B cell (primary cell): Measurements from ENCODE around the gene APOL3. TPM values are rescaled to one million over a fixed set of nuclear protein-coding genes. Genes with fewer than 3 reads are reported as not detected.
"Not testable (repeated sequence)": the region's sequence is repeated elsewhere in the genome, so short reads cannot be mapped to it uniquely, and the experiment has no call there.

Experiments used
- ATAC-seq: fragments of 200-7000 bp; cut with Tn5 transposase; one replicate; pipeline ENCODE4 v1.10.0; 2021; ENCODE audit warnings: low read depth, mild to moderate bottlenecking, moderate number of reproducible peaks, moderate library complexity
- CTCF ChIA-PET: fragments of 350-600 bp; sonication (Branson Sonifier 250); formaldehyde crosslinking; loops from one replicate; lab custom pipeline; 2021; ENCODE audit warnings: antibody characterized with exemption, inconsistent platforms; lab: Charles Lee
- POLR2A ChIA-PET: fragments of 350-600 bp; sonication (Branson Sonifier 250); formaldehyde crosslinking; loops from one replicate; lab custom pipeline; 2021; ENCODE audit warnings: antibody characterized with exemption; lab: Charles Lee
- DNase-seq: peaks from one replicate; pipeline ENCODE4 v3.0.0; 2013
- H2AFZ ChIP-seq: 2 replicates; pipeline ENCODE4 v1.6.1; 2012; ENCODE audit warnings: mild to moderate bottlenecking, low read depth, low read length; ENCODE audit not compliant: insufficient read depth, poor library complexity, severe bottlenecking
- H3K27ac ChIP-seq, 2 donors: 1 replicate in 1 of 2; 2 replicates in 1 of 2; pipeline ENCODE4 v1.5.1; 2012 to 2013; ENCODE audit warnings: low read length in 2 of 2, mild to moderate bottlenecking in 2 of 2, moderate library complexity in 1 of 2
- H3K27me3 ChIP-seq, 4 experiments: fragments of 200-600 bp in 1 of 4; sonication (generic) in 1 of 4; replicated peaks in 1 of 4; 1 replicate in 2 of 4; 2 replicates in 2 of 4; pipeline versions ENCODE4 v1.6.1 to v1.7.0; 2013 to 2016; ENCODE audit warnings: low read length in 3 of 4, mild to moderate bottlenecking in 2 of 4, mixed read lengths in 1 of 4, moderate library complexity in 1 of 4; ENCODE audit not compliant: insufficient read depth in 4 of 4, control insufficient read depth in 3 of 4; ENCODE audit errors: control extremely low read depth in 1 of 4
- H3K36me3 ChIP-seq, 2 experiments: replicated peaks in 1 of 2; 1 replicate in 1 of 2; 2 replicates in 1 of 2; pipeline versions ENCODE4 v1.6.1 to v1.7.1; 2013; ENCODE audit warnings: low read length in 1 of 2; ENCODE audit not compliant: insufficient read depth in 2 of 2, control insufficient read depth in 1 of 2; ENCODE audit errors: control extremely low read depth in 1 of 2, extremely low read depth in 1 of 2
- H3K4me1 ChIP-seq, 2 donors: fragments of 200-600 bp in 1 of 2; sonication (generic) in 1 of 2; 1 replicate in 1 of 2; 2 replicates in 1 of 2; pipeline versions ENCODE4 v1.5.1 to v1.6.1; 2013 to 2017; ENCODE audit warnings: low read length in 2 of 2; ENCODE audit not compliant: control insufficient read depth in 2 of 2, insufficient read depth in 2 of 2
- H3K4me2 ChIP-seq: replicated peaks from 2 replicates; pipeline ENCODE3; 2012; ENCODE audit warnings: mild to moderate bottlenecking, low read depth, low read length; ENCODE audit not compliant: poor library complexity, severe bottlenecking
- H3K4me3 ChIP-seq, 5 experiments: fragments of 200-600 bp in 1 of 5; sonication (generic) in 1 of 5; 1 replicate in 3 of 5; 2 replicates in 2 of 5; pipeline versions ENCODE4 v1.5.1 to v1.7.0; 2011 to 2016; ENCODE audit warnings: low read length in 4 of 5, mild to moderate bottlenecking in 4 of 5, low read depth in 2 of 5, control low read depth in 1 of 5, moderate library complexity in 1 of 5; ENCODE audit not compliant: insufficient read depth in 1 of 5; ENCODE audit errors: control extremely low read depth in 1 of 5, extremely low read depth in 1 of 5
- H3K79me2 ChIP-seq: fragments of 200-600 bp; sonication (generic); one replicate; pipeline ENCODE4 v1.6.0; 2016; ENCODE audit warnings: low read length; ENCODE audit not compliant: control insufficient read depth, insufficient read depth
- H3K9ac ChIP-seq: fragments of 200-600 bp; sonication (generic); 2 replicates; pipeline ENCODE4 v1.6.1; 2017; ENCODE audit warnings: mild to moderate bottlenecking, low read length, moderate library complexity
- H3K9me3 ChIP-seq, 3 donors: one replicate each; pipeline versions ENCODE4 v1.6.1 to v1.7.1; 2013; ENCODE audit warnings: low read length in 2 of 3; ENCODE audit not compliant: control insufficient read depth in 2 of 3, insufficient read depth in 1 of 3; ENCODE audit errors: control extremely low read depth in 1 of 3
- H4K20me1 ChIP-seq: 2 replicates; pipeline ENCODE4 v1.6.0; 2012; ENCODE audit warnings: mild to moderate bottlenecking, low read length; ENCODE audit not compliant: insufficient read depth, control insufficient read depth, poor library complexity, severe bottlenecking
- H3K27ac Mint-ChIP-seq: one replicate; pipeline ENCODE4 v1.8.0; 2021; ENCODE audit warnings: mixed read lengths
- H3K27me3 Mint-ChIP-seq: one replicate; pipeline ENCODE4 v1.8.0; 2021; ENCODE audit warnings: mixed read lengths
- H3K4me1 Mint-ChIP-seq: one replicate; pipeline ENCODE4 v1.8.0; 2021; ENCODE audit warnings: mixed read lengths
- H3K4me3 Mint-ChIP-seq: one replicate; pipeline ENCODE4 v1.8.0; 2021; ENCODE audit warnings: mixed read lengths
- H3K9me3 Mint-ChIP-seq: one replicate; pipeline ENCODE4 v1.8.0; 2022; ENCODE audit warnings: mixed read lengths; ENCODE audit not compliant: insufficient read depth
- EZH2 ChIP-seq: IDR thresholded peaks from 2 replicates; pipeline ENCODE4 v1.6.1; 2012; ENCODE audit warnings: borderline replicate concordance, low read depth, mild to moderate bottlenecking, moderate library complexity, low read length; ENCODE audit not compliant: insufficient read depth, poor library complexity, severe bottlenecking
- WGBS: methylation state at CpG from one replicate; pipeline ENCODE4 v1.1.5; 2013; ENCODE audit warnings: missing lambda C conversion rate; ENCODE audit not compliant: insufficient coverage; 5-methylcytosine and 5-hydroxymethylcytosine counted together
- intact Hi-C: fragments of 100-400 bp; cut with micrococcal nuclease; formaldehyde crosslinking; loops from one replicate; pipeline ENCODE4 v1.10.0; 2022
- polyA plus RNA-seq: library from polyadenylated mRNA; depleted of rRNA; stranded (reverse); fragments of >200 nt; gene quantifications from 2 replicates; pipeline ENCODE4 v1.2.3, GENCODE V29; 2012
- total RNA-seq, 2 donors: library from RNA; stranded (reverse); fragments of 120-200 nt in 1 of 2; gene quantifications; 1 replicate in 1 of 2; 2 replicates in 1 of 2; pipeline versions ENCODE4 v1.2.3 to v1.2.4, GENCODE V29; 2013 to 2022
- TF ChIP-seq, protein P1 (sequence below): fragments of 200-600 bp; IDR thresholded peaks from one replicate; pipeline ENCODE4 v1.8.0; 2022; ENCODE audit warnings: antibody characterized with exemption, mild to moderate bottlenecking

Gene APOL3
- total and polyA plus RNA-seq, 2 donors (not counting 1 experiment from before 2014, with no cell fraction given): 55.0 to 97.2 TPM

DNA sequence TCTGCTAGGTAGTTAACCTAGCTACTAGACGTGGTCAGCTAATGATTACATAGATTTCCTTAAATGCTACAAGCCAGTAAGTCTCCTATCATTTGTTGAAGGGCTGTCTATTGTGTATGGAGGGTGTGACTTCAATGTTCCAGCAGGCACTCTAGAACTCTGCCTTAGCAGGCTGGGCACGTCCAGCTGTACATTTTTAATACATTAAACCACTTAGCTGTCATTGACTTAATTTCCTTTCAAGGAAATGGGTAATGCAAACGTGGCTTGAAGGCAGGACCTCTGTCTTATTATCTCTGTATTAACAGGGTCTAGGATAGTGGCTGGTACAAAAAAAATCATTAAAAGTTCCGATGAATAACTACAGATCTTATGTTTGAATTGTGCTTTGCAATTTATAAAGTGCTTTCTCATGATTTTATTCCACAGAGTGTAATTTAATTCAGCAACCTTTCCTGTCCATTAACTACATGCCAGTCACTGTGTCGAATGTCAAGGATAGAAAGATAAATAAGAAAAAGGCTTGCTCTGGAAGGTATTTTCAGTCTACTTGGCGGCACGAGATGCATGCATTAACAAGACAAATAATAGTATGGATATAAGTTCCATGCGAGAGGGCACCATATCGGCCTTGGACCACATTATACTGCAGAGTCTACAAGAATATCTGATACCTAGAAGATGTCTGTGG is 60.3 kb downstream of the APOL3 start:
- H3K4me2 ChIP-seq: no peak overlapping the region
- WGBS: no CpG with 5 or more reads among the region's 9 CpGs
- H3K4me1 ChIP-seq: peaks cover 3 to 10% of the 10 kb centered on the region in 2 donors
- no peak for DNase-seq
- Mint-ChIP-seq H3K4me1 (peaks cover 12% of the 10 kb centered on the region), H3K4me3 (no peak overlapping the region), H3K27me3 (peaks cover 5% of the 10 kb centered on the region), H3K27ac (no peak overlapping the region), H3K9me3 (no peaks in the 10 kb centered on the region)
- ChIA-PET CTCF (interaction anchor here (0.5 to 1.2 kb wide), 2 partner anchors 9 to 34 kb away, joined by 3 to 6 read pairs; no protein-coding TSS in a partner anchor), POLR2A (no interaction called here)
- peaks cover 0 to 4% (median 1%) of the 10 kb centered on the region in 4 experiments for H3K27me3 ChIP-seq
- no peak overlapping the region for H3K9ac ChIP-seq
- no peak overlapping the region for H2AFZ ChIP-seq
- TF ChIP-seq EZH2: no peak
- TF ChIP-seq, protein P1, sequence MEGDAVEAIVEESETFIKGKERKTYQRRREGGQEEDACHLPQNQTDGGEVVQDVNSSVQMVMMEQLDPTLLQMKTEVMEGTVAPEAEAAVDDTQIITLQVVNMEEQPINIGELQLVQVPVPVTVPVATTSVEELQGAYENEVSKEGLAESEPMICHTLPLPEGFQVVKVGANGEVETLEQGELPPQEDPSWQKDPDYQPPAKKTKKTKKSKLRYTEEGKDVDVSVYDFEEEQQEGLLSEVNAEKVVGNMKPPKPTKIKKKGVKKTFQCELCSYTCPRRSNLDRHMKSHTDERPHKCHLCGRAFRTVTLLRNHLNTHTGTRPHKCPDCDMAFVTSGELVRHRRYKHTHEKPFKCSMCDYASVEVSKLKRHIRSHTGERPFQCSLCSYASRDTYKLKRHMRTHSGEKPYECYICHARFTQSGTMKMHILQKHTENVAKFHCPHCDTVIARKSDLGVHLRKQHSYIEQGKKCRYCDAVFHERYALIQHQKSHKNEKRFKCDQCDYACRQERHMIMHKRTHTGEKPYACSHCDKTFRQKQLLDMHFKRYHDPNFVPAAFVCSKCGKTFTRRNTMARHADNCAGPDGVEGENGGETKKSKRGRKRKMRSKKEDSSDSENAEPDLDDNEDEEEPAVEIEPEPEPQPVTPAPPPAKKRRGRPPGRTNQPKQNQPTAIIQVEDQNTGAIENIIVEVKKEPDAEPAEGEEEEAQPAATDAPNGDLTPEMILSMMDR: no peak
- H3K4me3 ChIP-seq: no peak overlapping the region
- peaks cover 0 to 5% (median 4%) of the 10 kb centered on the region in 3 donors for H3K9me3 ChIP-seq
- intact Hi-C loops: no loop called here
- no peaks in the 10 kb centered on the region for H3K36me3 ChIP-seq
- H3K27ac ChIP-seq: no peak overlapping the region
- no peaks in the 10 kb centered on the region for H4K20me1 ChIP-seq
- no peaks in the 10 kb centered on the region for H3K79me2 ChIP-seq
- no peak for ATAC-seq

DNA sequence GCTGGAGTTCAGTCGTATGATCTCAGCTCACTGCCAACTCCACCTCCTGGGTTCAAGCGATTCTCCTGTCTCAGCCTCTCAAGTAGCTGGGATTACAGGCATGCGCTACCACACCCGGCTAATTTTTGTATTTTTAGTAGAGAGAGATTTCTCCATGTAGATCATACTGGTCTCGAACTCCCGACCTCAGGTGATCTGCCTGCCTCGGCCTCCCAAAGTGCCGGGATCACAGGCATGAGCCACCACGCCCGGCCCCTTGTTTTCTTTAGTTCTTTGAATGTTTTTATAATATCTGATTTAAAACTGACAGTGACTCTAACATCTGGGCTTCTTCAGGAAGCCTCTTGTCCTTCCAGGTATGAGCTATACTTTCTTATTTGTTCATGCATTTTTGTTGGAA is 61.0 kb downstream of the APOL3 start:
- not testable (repeated sequence) for H3K4me3 Mint-ChIP-seq, ATAC-seq

More for the DNA sequence above, 61.0 kb downstream of the APOL3 start:
- WGBS: 98% methylated on average over 7 of the region's 10 CpGs
- H3K36me3 ChIP-seq, H3K9me3 ChIP-seq, intact Hi-C loops, H3K79me2 ChIP-seq, H3K4me3 ChIP-seq, H3K9ac ChIP-seq, H3K27me3 ChIP-seq, POLR2A ChIA-PET, H3K4me1 ChIP-seq, H3K9me3 Mint-ChIP-seq, DNase-seq, H2AFZ ChIP-seq, H4K20me1 ChIP-seq, H3K4me2 ChIP-seq, H3K27ac Mint-ChIP-seq, H3K27me3 Mint-ChIP-seq, H3K27ac ChIP-seq: not testable (repeated sequence)
- CTCF ChIA-PET: interaction anchor here (0.5 to 1.2 kb wide), 2 partner anchors 10 to 34 kb away, joined by 3 to 6 read pairs; no protein-coding TSS in a partner anchor
- H3K4me1 Mint-ChIP-seq: peaks cover 12% of the 10 kb centered on the region
